Peyer's patch (tissue), 4 donors: ENCODE measurements around the gene SEC16B. TPM values are rescaled to one million over a fixed set of nuclear protein-coding genes. Genes with fewer than 3 reads are reported as not detected.

Experiments
- DNase-seq, 3 donors: peaks; one replicate each; pipeline ENCODE4 v3.0.0-alpha.2; 2017 to 2019
- H3K27ac ChIP-seq, 4 donors: fragments of 200-600 bp; sonication (generic); one replicate each; pipeline ENCODE4 v1.5.1; 2016 to 2019
- H3K27me3 ChIP-seq, 2 donors: fragments of 200-600 bp; sonication (generic); one replicate each; pipeline ENCODE4 v1.5.1; 2019
- H3K36me3 ChIP-seq, 3 donors: fragments of 200-600 bp; sonication (generic); one replicate each; pipeline ENCODE4 v1.5.1; 2016 to 2019
- H3K4me1 ChIP-seq, 4 donors: fragments of 200-600 bp; sonication (generic); one replicate each; pipeline ENCODE4 v1.5.1; 2016 to 2019
- H3K4me3 ChIP-seq, 4 donors: fragments of 200-600 bp; sonication (generic); 1 replicate in 3 of 4; 2 replicates in 1 of 4; pipeline ENCODE4 v1.5.1; 2016 to 2019; ENCODE audit warnings: mild to moderate bottlenecking in 1 of 4
- H3K9me3 ChIP-seq, 4 donors: fragments of 200-600 bp; sonication (generic); one replicate each; pipeline ENCODE4 v1.5.1; 2016 to 2019; ENCODE audit warnings: mild to moderate bottlenecking in 1 of 4
- POLR2A ChIP-seq, 2 donors: fragments of 450-650 bp; IDR thresholded peaks; one replicate each; pipeline ENCODE4 v1.5.1; 2017; ENCODE audit warnings: antibody characterized with exemption in 2 of 2, mild to moderate bottlenecking in 2 of 2, moderate library complexity in 2 of 2
- total RNA-seq, 4 donors: library from RNA; depleted of rRNA; stranded (reverse); fragments of >200 nt; gene quantifications; one replicate each; pipeline ENCODE4 v1.1.0, GENCODE V29; 2016
- TF ChIP-seq, protein P1 (sequence below), 6 experiments: fragments of 450-650 bp in 4 of 6; fragments of 200-600 bp in 2 of 6; sonication (generic) in 1 of 6; IDR thresholded peaks; one replicate each; pipeline ENCODE4 v1.5.1; 2017 to 2019; ENCODE audit warnings: antibody characterized with exemption in 6 of 6, mild to moderate bottlenecking in 3 of 6, moderate library complexity in 1 of 6

SEC16B gene
- total RNA-seq, 4 donors from 2014 or later, result 20.6 to 147 (median 55.0) TPM

DNA sequence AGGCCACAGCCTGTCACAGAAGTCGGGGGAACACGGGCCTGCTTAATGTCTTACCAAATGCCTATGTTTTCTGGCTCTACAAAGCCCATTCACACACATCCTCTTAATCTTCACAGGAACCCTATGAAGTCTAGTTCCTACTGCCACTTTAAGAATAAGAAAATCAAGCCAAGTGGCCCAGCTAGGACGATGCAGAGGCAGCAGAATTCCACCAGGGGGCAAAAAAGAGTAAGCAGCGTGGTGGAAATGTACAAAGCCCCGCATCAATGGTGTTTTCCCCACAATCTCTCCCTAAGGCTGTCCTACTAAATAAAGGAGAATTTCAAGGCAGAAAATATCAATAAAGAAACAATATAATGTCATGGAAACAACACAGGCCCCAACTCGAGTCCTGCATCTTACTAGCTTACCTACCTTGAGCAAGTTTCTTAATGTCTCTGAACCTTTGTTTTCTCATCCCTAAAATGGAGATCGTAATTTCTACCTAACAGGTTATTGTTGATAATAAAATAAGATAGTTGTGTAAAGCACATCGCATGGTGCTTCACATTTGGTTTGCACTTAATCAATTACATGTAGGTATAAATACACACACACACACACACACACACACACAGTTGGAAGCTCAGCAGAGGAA, 21.4 kb downstream of the SEC16B start:
- Histone ChIP-seq H3K4me3 (no peak overlapping the region), H3K27ac (no peak overlapping the region), H3K4me1 (no peaks in the 10 kb centered on the region), H3K27me3 (no peaks in the 10 kb centered on the region), H3K9me3 (no peaks in the 10 kb centered on the region), H3K36me3 (peaks cover 0 to 28% (median 0%) of the 10 kb centered on the region in 3 donors)
- peak in 1 of 3 donors; percentile 67 for DNase-seq
- TF ChIP-seq POLR2A (IDR thresholded peaks at IDR 0.05), result no peak
- TF ChIP-seq, protein P1, sequence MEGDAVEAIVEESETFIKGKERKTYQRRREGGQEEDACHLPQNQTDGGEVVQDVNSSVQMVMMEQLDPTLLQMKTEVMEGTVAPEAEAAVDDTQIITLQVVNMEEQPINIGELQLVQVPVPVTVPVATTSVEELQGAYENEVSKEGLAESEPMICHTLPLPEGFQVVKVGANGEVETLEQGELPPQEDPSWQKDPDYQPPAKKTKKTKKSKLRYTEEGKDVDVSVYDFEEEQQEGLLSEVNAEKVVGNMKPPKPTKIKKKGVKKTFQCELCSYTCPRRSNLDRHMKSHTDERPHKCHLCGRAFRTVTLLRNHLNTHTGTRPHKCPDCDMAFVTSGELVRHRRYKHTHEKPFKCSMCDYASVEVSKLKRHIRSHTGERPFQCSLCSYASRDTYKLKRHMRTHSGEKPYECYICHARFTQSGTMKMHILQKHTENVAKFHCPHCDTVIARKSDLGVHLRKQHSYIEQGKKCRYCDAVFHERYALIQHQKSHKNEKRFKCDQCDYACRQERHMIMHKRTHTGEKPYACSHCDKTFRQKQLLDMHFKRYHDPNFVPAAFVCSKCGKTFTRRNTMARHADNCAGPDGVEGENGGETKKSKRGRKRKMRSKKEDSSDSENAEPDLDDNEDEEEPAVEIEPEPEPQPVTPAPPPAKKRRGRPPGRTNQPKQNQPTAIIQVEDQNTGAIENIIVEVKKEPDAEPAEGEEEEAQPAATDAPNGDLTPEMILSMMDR (IDR thresholded peaks at IDR 0.05), result peak in 5 of 6 experiments; percentile 47 to 85 (median 77)

DNA sequence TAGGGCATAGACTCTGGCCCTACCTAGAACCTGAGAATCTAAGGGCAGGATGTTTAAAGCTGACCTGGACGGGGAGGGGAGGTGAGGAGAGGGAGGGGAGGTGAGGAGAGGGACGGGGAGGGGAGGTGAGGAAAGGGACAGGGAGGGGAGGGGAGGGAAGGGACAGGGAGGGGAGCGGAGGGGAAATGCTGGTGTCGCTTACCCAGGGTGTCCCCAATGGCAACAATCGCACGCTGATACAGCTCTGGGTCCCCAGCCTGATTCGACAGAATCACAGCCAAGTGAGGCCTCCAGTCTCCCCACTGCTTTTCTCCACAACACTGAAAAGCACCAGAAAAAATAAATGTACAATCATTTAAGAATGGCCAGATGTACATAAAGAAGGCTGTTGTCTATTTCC, 22.2 kb downstream of the SEC16B start:
- Histone ChIP-seq H3K27me3 (no peaks in the 10 kb centered on the region), H3K4me3 (no peak overlapping the region), H3K27ac (no peak overlapping the region), H3K4me1 (no peaks in the 10 kb centered on the region), H3K36me3 (peaks cover 0 to 36% (median 0%) of the 10 kb centered on the region in 3 donors), H3K9me3 (no peaks in the 10 kb centered on the region)
- DNase-seq, result no peak
- TF ChIP-seq, protein P1 (IDR thresholded peaks at IDR 0.05), result no peak
- no peak for TF ChIP-seq POLR2A (IDR thresholded peaks at IDR 0.05)

- Histone ChIP-seq H3K9me3 (no peaks in the 10 kb centered on the region), H3K4me1 (no peaks in the 10 kb centered on the region), H3K27me3 (no peaks in the 10 kb centered on the region), H3K4me3 (no peak overlapping the region), H3K36me3 (peaks cover 0 to 50% (median 0%) of the 10 kb centered on the region in 3 donors), H3K27ac (no peak overlapping the region)
- TF ChIP-seq, protein P1 (IDR thresholded peaks at IDR 0.05), result peak in 4 of 6 experiments; percentile 53 to 63 (median 60)
- no peak for TF ChIP-seq POLR2A (IDR thresholded peaks at IDR 0.05)
- DNase-seq, result peak in 2 of 3 donors; percentile 61 to 63
These were observed 23.8 kb downstream of the SEC16B start for GRCh38 chr1:177945943-177946650.

- no peak for DNase-seq
- Histone ChIP-seq H3K27ac (no peak overlapping the region), H3K36me3 (peaks cover 0 to 67% (median 0%) of the 10 kb centered on the region in 3 donors), H3K9me3 (no peaks in the 10 kb centered on the region), H3K27me3 (no peaks in the 10 kb centered on the region), H3K4me1 (no peaks in the 10 kb centered on the region), H3K4me3 (no peak overlapping the region)
- TF ChIP-seq, protein P1 (IDR thresholded peaks at IDR 0.05), result no peak
These were observed 25.6 kb downstream of the SEC16B start for GRCh38 chr1:177944016-177944949.

DNA sequence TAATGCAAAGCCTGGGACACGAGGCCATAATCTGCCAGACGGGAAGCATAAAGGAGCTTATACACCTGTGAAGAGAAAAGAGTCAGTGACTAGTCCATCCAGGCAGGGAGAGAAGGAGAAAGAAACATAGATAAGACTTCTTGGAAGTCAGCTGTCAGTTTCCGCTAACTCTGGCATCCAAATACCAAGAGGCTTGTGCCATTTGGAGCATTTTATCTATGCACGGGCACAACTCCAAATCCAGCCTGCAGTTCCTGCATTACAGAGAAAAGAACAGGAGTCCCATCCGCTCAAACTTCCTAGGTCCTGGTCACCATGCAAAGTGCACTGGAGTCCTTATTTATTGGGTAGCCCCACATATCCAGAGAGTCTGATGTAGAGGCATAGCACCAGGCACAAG, 27.9 kb downstream of the SEC16B start:
- Histone ChIP-seq H3K9me3 (no peaks in the 10 kb centered on the region), H3K27ac (no peak overlapping the region), H3K36me3 (peaks cover 0 to 76% (median 0%) of the 10 kb centered on the region in 3 donors), H3K27me3 (no peaks in the 10 kb centered on the region), H3K4me1 (no peaks in the 10 kb centered on the region), H3K4me3 (no peak overlapping the region)
- TF ChIP-seq, protein P1 (IDR thresholded peaks at IDR 0.05), result no peak
- TF ChIP-seq POLR2A (IDR thresholded peaks at IDR 0.05), result no peak
- no peak for DNase-seq
